GM18867 (cell line): ENCODE results near the gene GULP1.
A peak's percentile ranks its signal among the peaks of the same experiment; 100 is the strongest.

ENCODE experiments used
- ATAC-seq: cut with Tn5 transposase; IDR thresholded peaks from one replicate; pipeline ENCODE4 v1.9.1; 2021; ENCODE audit warnings: mild to moderate bottlenecking, moderate library complexity; ENCODE audit not compliant: unreplicated experiment

Gene GULP1

DNA sequence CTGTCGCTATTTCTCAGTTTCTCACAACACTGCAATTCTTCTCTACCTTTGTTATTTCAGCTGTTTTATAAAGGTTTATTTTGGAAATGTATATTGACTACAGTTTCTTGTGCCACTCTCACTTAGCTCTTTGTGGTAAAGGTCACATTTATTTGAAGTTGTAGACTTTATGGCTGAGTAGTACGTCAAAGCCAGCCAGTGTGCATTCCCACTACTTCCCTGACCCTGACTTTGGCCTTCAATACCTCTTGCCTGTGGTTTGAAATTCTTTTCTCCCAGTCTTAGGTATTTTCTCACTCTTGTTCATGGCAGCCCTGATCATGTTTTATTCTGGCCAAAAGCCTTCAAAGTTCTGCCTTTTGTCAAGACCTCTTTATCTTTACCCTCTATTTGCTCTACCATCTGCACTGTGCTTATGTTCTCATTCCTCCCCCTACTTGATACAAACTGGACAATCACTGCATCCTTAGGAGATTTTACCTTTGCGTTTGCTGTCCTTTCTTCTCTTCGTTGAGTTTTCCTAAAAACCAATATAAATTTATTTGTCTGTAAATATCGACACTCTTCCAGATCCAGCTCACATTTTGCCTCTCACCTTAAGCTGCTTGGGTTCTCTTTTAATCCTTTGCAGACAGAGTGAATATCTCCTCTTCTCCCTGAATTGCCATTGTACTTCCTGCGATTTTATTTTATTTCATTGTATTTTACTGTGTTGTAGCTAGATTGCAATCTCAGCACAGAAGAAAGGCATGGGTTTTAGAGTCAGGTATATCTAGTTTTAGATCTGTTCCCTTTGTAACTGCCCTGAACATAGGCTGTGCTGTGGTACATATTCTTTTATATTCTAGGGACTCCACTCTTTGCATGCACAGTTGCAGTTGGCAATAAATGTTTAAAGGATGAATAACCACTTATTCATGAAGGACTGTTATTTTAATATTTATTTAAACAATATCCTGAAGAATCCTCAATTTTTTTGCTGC is 31.2 kb downstream of the GULP1 start:
- ATAC-seq: no peak

DNA sequence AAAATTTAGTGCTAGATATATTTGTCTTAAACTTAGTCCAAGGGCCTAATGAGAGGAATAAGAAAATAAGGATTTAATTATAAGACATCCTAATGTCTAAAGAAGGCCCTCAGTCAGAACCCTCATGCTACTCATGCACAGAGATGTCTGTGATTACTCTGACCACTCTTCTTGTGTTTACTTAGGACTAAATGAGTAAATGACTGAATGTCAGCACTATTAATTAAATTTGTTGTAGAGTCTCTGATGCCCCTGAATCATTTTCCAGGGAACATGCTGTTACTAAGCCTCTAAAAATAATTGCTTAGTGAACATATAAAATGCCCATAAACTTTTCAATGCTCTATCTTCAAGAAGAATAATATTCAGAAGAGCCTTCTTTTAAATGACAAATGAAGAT is 32.4 kb downstream of the GULP1 start:
- no peak for ATAC-seq

DNA sequence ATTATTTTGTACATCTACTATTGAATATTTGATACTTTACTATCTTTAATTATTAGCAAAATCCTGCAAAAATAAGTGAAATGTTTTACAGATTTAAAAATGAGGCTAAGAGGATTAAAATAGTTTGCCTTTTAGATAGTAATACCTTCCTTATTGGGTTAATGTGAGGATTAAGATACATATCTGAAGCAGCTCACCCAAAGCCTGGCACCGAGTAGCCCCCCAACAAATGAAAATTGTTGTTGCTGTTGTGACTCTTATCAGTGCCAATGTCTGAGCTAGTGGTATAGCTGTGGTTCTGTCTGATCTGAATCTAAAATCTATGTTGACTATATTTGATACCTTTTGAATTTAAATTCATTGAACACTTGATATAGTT is 34.6 kb downstream of the GULP1 start:
- no peak for ATAC-seq

DNA sequence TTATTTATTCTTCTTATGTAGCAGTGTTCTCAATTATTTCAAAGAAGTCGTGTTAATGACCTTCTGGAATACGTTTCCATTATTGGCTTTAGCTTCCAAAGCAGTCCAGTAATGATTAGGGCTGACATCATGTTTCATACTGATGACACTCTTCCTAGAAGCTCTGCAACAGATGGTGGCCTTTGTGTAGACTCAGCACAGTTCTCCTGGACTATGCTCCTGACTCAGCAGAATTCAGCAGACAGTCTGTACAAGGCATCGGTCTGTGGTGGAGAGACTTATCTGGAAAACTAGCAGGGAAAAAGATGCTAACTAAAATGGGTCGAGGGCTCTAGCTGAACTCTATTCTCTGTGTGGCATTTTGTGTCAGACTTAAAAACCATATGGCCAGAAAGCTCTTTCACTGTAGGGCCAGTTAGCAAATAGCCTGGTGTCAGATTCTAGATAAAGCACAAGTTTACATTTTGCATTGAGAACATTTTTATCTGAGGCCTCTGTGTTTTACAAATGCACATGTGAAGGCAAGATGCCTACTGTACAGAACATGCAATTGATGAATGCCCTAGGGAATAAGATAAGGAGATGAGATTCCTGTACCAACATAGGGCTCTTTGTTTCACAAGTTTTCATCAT is 35.1 kb downstream of the GULP1 start:
- ATAC-seq: no peak

DNA sequence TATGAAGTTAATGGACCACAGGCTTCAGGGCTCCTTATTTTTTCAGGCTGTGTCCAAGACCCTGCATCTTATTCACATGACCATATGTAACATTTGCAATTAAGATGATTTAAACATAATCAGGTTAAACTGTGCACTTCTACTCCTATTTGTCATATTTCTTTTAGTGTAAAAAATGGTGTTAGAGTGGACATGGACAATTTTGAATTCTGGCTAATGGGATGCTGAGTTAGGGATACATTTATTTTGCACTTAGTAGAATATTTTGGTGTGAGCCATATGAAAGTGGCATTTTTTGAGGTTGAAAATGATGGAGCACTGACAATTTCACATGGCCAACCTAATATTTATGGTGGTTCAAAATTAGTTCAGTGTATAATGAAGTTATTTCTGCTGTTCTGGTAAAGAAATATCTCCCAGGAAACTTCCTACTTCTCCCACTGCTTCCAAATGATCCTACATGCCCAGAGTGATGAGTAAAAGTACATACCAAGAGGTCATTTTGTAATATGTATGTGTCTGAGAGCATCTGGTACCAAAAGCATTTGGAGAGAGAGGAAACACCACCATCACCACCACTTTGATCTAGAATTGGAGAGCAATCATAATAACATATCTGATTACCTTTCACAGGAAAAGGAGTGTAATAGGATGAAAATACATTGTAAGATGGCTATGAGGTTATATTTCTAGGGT is 36.0 kb downstream of the GULP1 start:
- no peak for ATAC-seq

DNA sequence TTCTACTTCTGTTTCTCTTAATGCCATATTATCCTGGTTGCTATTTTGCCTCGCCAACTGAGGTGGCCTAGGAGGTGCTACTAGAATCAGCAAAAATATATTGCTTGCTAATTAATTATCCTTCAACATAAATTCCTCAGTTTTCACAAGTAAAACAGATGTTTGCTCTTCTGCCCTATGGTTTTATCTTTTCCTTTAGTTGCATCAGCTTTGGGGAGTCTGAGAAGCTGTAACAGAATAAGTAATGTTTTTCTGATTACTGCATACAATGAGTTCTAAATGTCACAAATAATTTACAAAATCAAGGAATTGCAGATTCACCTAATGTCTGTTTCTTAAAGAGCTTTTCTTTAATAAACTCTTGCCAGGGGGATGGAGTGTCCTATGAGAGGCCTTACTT is 36.7 kb downstream of the GULP1 start:
- no peak for ATAC-seq

DNA sequence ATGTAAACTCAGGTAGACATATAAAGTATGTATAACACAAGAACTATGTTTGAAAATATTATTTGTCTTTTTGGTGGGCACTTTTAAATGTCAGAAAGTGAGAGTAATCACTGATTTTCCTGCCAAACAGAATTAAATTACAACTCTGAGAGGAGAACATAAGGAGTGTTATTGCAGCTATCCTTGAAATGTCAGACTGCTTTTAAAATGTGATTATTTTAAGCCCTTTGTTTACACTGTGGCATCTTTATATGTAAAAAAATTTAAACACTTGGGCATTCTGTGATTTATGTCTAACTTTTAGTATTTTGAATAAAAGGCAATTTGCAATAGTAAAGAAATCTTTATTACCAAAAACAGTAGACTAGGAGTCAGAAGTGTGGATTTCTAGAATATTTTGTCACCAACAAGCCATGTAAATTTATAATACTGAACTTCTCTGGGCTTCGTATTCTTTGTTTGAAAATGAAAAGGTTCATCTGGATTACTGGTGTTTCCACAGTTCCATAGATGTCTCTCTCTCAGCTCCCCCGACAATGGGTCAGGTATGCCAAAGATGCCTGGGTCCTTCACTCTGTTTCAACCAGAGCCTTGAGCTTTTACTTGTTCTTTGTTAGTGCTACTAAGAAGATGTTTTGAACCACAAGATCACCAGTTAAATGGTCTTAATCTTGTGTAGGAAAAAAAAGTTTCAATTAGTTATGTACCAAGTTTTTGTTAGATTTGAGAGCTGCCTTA is 38.8 kb downstream of the GULP1 start:
- no peak for ATAC-seq

DNA sequence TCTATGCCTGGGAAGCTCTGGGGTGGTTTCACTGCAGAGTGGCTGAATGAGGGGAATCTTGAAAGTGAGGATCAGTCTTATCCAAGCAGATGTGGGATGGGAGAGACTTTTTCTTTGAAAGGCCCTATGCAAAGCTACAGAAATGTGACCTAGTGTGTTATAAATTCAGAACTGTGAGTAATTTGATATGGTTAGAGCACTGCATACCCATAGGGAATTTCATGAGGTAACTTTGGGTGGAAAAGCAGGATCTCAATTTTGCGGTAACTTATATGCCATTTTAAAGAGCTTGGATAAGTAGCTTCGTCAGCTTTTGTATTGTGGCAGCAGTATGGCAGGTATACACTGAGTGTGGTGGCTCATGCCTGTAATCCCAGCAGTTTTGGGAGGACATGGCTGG is 40.9 kb downstream of the GULP1 start:
- ATAC-seq: no peak

DNA sequence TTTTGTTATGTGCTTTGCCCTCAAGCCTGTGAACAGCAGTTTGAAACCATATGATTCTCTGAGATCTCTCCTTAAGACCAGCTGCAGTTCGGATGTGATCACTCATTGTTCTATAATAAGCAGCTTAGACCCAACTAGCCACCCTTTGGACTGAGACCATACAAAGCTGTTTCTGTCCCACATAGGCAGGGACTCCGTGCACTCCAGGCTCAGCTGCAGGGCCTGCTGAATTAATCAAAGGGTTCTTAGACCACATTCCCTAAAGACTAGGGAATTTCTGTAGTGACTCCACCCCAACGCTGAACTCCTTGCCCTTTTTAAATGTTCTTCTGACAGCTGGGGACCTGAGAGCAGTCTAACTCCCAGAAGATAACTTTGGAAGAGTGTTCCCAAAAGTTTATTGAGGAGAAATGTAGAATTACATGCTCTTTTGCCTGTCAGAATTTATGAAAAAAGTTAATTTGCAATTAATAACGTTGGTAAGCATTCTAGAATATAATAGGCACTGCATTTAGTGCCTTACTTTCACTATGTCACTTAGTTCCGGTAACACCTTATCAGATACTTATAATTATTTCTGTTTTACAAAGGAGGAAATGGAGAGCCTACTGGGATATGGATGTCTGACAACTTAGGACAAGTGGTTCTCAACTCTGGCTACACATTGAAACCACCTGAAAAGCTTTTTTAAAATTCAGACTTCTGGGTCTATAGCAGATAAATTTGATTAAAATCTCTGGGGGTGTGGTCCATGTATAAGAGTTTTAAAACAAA is 42.3 kb downstream of the GULP1 start:
- no peak for ATAC-seq

DNA sequence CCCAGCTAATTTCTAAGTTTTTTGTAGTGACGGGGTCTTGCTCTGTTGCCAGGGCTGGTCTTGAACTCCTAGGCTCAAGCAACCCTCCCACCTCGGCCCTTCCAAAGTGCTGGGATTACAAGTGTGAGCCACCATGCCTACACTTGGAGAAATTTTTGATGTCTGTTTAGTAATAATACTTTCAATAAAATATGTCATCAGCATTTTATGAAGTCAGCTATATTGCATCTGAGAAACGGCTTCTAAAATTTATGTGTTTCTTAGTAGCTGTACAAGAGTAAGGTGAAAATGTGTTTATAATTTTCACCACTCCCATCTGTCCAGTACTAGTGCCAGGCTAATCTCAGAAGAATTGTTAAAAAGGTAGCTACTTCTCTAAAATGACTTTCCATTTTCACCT is 46.8 kb downstream of the GULP1 start:
- ATAC-seq: no peak

DNA sequence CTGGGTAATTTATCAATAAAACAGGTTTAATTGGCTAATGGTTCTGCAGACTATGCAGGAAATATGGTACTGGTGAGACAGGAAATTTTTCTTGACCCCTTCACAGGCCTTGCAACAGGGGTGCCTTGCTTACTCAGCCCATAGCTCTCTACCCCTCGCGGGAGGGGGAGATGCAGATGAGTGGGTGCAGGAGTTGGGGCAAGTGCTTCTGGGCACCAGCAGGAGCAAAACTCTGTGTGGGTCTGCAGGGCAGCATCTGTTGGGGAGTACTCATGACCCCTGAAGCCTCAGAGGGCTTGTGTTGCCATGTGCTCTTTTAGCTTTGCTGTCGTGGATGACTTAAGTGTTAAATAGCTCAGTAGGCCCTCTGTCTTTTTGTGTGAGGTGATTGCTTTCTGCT is 48.6 kb downstream of the GULP1 start:
- ATAC-seq: no peak

DNA sequence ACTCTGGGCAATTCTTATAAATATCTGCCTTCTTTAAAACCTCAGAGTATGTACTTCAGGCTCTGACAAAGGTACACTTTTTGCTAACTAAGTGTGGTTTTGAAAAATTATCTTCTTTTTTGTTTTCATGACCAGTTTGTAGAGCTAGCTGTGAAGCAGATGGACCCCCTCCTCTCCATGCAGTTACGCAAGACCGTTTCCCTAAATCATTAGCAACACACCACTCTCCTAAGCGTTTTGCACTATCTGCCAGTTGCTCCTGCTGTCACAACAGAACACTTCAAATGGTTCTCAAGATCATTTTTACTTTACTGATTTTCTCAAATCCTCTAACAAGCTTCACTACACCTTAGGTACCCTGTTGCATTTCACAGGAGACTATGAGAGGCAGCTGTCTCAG is 53.3 kb downstream of the GULP1 start:
- peak; percentile 25 for ATAC-seq

DNA sequence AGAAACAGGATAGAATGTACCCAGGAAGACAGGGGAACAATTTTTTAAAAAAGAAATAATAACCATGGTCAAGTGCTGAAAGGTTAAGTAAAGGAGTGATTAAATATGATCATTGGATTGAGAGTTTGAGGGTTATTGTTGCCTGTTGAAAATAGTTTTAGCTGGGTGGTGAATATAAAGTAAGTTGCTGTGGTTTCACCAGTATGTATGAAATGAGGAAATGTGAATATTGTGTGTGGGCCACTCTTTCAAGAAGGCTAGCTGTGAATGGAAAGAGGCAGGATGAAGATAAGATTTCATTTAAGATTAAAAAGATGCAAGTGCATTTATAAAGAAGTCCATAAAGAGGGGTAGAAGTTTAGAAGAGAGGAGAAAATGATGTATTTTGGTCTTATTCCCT is 53.8 kb downstream of the GULP1 start:
- ATAC-seq: peak; percentile 58

DNA sequence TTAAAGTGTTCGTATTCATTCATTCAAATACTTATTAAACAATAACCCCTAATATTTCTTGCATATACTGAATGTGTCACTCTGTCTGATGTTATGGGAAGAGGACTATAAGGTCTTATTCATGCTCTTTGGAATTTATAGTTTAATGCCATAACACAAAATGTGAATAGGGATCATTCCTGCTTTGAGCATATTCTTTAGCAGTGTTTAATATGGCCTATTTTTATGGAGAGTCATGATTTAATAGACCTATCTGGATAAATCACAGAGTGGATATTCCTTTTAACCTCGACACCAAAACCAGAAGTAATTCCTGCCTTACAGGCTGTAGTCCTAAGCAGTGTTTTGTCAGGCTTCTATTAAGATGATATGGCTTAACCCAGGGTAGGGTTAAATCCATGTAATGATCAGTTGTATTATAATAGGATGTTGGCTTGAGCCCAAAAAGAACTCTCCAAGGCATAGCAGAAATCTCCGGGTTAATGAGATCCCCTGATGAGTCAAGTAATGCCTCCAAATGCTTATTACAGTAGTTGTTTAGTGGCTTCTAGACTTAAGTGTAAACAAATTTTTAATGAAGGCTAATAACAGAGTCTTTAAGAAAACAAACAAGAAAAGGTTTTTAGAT is 54.3 kb downstream of the GULP1 start:
- no peak for ATAC-seq

DNA sequence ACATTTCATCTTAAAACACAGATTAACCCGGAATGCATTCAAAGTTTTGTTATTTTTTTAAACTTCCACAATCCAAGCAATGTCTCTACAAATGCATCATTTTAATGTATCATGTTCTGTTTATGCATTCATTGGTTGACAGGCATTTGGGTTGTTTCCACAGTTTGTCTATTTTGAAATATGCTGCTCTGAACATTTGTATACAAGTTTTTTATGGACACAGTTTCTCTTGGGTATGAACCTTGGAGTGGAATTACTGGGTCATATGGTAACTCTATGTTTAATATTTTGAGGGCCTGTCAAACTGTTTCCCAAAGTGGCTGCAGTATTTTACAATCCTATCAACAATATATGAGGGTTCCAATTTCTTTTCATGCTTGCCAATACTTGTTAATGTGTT is 57.3 kb downstream of the GULP1 start:
- no peak for ATAC-seq

DNA sequence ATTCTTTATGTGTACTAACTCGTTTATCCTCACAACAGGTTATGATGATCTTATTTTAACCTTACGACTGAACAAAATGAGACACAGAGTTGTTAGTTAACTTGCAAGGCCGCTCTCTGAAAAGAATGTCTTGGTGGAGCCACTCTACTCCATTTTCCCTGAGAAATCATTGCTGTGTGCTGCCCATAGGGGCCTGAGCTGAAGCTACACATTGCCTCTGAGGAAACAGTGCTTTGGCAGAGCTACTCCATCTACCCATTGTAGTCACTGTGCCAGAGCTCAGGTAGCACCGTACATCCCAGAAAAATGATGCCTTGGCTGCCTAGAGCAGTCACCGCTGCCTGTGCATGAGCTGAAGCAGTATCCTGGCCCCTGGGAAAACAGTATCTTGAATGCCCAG is 61.6 kb downstream of the GULP1 start:
- ATAC-seq: no peak

DNA sequence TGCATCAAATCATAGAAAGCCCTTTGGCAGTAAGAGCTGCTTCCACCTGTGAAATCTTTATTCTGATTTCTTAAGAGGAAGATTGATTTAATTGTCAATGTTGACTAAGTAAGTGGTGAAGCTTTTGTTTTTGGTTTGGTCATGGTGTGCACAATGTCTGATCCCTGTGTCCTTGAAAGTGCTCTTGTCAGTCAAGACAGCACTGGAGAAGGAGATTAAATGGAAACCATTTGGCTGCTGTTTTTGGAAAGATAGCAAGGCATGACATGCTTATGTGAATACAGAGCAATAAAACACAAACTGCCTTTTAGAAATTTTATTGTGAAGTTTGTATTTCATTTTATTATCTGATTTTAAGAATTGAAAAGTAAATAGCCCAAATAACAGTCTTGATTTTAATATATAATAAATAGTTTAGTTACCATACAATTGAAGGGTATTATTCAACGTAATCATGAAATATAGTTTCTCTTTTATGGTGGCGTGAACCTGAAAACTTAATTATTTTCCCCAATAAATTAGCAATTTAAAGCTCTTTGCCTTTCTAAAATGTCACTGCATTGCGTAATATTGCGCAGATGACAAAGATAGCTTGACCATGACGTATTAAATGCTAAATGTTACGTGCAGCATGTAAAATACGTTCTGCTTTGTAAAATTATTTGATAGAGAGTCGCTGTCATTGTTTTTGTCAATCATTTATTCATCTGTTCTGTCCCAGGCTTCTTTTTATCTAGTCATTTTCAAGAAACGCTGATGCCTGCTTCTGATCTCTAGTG is 69.0 kb downstream of the GULP1 start:
- ATAC-seq: no peak

DNA sequence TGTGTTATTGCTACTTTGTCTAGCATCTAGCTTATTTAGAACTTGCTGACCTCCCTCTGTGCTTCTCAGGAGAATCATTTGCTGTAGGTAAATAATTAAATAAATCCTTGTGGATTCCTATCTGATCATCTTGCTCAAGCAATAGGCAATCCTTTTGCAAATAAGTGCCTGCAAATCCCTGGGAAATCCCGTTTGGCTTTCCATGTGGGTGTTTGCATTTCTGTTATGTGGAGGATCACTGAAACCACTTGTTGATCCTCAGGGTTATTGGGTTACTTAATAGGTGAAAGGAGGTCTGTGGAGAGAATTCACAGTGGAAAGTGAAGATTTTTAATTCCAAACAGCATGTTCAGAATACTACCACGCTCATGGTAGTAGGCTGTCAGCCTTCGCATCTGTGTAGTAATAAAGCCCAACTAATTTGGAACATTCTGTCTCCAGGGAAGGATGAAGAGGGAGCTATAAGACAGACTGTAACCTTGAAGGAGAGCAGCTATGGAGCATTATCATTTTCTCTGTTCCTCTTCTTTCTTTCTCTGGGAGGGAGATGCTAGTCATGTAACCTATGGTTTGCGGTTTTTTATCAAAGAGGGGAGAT is 72.5 kb downstream of the GULP1 start:
- no peak for ATAC-seq
